Suprapubic skin (tissue), 4 donors: Measurements from ENCODE around the gene NYAP2. TPM values are rescaled to one million over a fixed set of nuclear protein-coding genes. Genes with fewer than 3 reads are reported as not detected.

Experiments used
- DNase-seq, 2 donors: peaks; one replicate each; pipeline ENCODE4 v3.0.0-alpha.2; 2019; ENCODE audit warnings: low spot score in 2 of 2
- H3K27ac ChIP-seq: fragments of 200-600 bp; sonication (generic); one replicate; pipeline ENCODE4 v1.5.1; 2019
- H3K27me3 ChIP-seq: fragments of 200-600 bp; sonication (generic); one replicate; pipeline ENCODE4 v1.5.1; 2019
- H3K36me3 ChIP-seq: fragments of 200-600 bp; sonication (generic); one replicate; pipeline ENCODE4 v1.5.1; 2019
- H3K4me1 ChIP-seq: fragments of 200-600 bp; sonication (generic); one replicate; pipeline ENCODE4 v1.5.1; 2019
- H3K4me3 ChIP-seq: fragments of 200-600 bp; sonication (generic); one replicate; pipeline ENCODE4 v1.5.1; 2019; ENCODE audit warnings: mild to moderate bottlenecking
- H3K9me3 ChIP-seq: fragments of 200-600 bp; sonication (generic); one replicate; pipeline ENCODE4 v1.5.1; 2019
- CTCF ChIP-seq, 2 donors: fragments of 200-600 bp in 1 of 2; fragments of 450-650 bp in 1 of 2; sonication (generic) in 1 of 2; IDR thresholded peaks; one replicate each; pipeline ENCODE4 v1.5.1; 2016 to 2019; ENCODE audit warnings: antibody characterized with exemption in 2 of 2, mild to moderate bottlenecking in 1 of 2, moderate library complexity in 1 of 2
- EP300 ChIP-seq: sonication (generic); formaldehyde crosslinking; IDR thresholded peaks from one replicate; pipeline ENCODE4 v1.6.1; 2017; ENCODE audit warnings: antibody characterized with exemption
- POLR2A ChIP-seq, 2 donors: fragments of 450-650 bp; IDR thresholded peaks; one replicate each; pipeline ENCODE4 v1.6.1; 2017; ENCODE audit warnings: antibody characterized with exemption in 2 of 2, mild to moderate bottlenecking in 2 of 2, moderate library complexity in 2 of 2
- POLR2AphosphoS5 ChIP-seq, 3 donors: sonication (generic); formaldehyde crosslinking; IDR thresholded peaks; one replicate each; pipeline ENCODE4 v1.6.1; 2017; ENCODE audit warnings: antibody characterized with exemption in 3 of 3
- WGBS: methylation state at CpG from one replicate; pipeline ENCODE4 v1.1.5; 2018; 5-methylcytosine and 5-hydroxymethylcytosine counted together
- total RNA-seq, 4 donors: library from RNA; depleted of rRNA; stranded (reverse); fragments of >200 nt; gene quantifications; one replicate each; pipeline ENCODE4 v1.1.0, GENCODE V29; 2016

NYAP2 gene
- total RNA-seq, 4 donors from 2014 or later = 0.11 TPM; not detected in 3

DNA sequence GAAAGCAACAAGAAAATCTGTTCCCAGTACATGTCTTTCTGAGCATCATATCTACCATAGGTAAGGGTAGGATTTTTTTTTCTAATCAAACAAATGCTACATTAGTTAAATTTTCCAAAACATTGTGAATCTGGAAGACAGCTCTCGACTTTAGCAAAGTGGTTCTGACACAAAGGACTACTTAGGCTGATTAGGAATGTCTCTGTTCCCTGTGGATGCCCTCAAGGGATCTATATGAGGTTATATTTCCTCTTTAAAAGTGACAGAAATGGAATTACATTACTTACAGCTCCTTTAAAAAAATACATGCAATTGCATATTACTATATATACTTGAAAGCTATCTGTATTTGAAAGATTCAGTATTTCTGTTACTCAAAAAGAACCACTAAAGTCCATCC is 15.4 kb downstream of the NYAP2 start:
- no peak overlapping the region for H3K4me3 ChIP-seq
- 52% methylated on average over 1 of the region's 1 CpG for WGBS
- H3K27ac ChIP-seq = no peak overlapping the region
- H3K9me3 ChIP-seq = no peaks in the 10 kb centered on the region
- no peaks in the 10 kb centered on the region for H3K36me3 ChIP-seq
- H3K27me3 ChIP-seq = no peaks in the 10 kb centered on the region
- TF ChIP-seq EP300 (no peak), CTCF (IDR thresholded peaks at IDR 0.05) (no peak)
- no peaks in the 10 kb centered on the region for H3K4me1 ChIP-seq
- no peak for DNase-seq

DNA sequence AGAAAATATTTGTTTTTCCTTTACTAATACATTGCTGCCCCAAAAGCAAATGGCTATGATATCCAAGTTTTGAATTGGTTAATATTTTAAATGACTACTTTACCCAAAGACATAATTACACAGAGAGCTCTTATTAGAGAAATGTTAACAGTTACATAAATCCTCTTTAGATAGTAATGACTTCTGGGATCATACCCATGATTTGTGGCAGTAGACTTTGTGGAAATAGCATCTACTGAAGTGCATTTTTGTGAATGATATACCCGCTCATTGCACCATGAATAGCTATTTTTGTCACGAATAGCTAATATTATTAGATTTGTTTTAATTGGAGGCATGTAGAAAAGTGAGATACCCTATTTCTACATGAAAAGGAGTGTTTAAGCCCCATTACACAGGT is 15.8 kb downstream of the NYAP2 start:
- no peaks in the 10 kb centered on the region for H3K9me3 ChIP-seq
- H3K27ac ChIP-seq = no peak overlapping the region
- WGBS = 90% methylated on average over 2 of the region's 2 CpGs
- TF ChIP-seq POLR2A (IDR thresholded peaks at IDR 0.05) = no peak
- no peak for TF ChIP-seq CTCF (IDR thresholded peaks at IDR 0.05)
- no peak for TF ChIP-seq POLR2AphosphoS5 (IDR thresholded peaks at IDR 0.05)
- TF ChIP-seq EP300 = no peak
- H3K27me3 ChIP-seq = no peaks in the 10 kb centered on the region
- no peaks in the 10 kb centered on the region for H3K4me1 ChIP-seq
- H3K36me3 ChIP-seq = no peaks in the 10 kb centered on the region
- H3K4me3 ChIP-seq = no peak overlapping the region
- DNase-seq = no peak

DNA sequence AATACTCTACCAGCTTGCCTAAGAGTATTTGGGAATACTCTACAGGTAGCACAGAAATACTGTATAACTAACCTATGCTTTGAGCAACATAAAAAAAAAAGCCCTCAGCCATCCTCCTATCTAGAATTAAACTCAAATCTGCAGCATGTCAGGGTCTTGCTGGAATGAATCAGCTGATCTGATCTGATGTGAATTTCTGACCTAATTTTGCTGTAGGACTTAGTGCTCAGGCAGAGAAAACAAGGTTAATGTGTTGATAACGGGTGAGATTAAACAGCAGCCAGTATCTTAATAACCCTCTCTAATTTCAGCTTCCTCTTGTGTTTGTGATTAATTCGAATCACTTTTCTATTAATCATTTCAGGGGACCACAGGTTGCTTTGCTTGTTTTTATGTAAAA is 16.3 kb downstream of the NYAP2 start:
- TF ChIP-seq EP300 = no peak
- no peak for TF ChIP-seq CTCF (IDR thresholded peaks at IDR 0.05)
- no peak for TF ChIP-seq POLR2A (IDR thresholded peaks at IDR 0.05)
- no peak for TF ChIP-seq POLR2AphosphoS5 (IDR thresholded peaks at IDR 0.05)
- no peaks in the 10 kb centered on the region for H3K9me3 ChIP-seq
- H3K4me1 ChIP-seq = no peaks in the 10 kb centered on the region
- H3K36me3 ChIP-seq = no peaks in the 10 kb centered on the region
- no peaks in the 10 kb centered on the region for H3K27me3 ChIP-seq
- 75% methylated on average over 2 of the region's 2 CpGs for WGBS
- DNase-seq = no peak
- H3K27ac ChIP-seq = no peak overlapping the region
- no peak overlapping the region for H3K4me3 ChIP-seq

DNA sequence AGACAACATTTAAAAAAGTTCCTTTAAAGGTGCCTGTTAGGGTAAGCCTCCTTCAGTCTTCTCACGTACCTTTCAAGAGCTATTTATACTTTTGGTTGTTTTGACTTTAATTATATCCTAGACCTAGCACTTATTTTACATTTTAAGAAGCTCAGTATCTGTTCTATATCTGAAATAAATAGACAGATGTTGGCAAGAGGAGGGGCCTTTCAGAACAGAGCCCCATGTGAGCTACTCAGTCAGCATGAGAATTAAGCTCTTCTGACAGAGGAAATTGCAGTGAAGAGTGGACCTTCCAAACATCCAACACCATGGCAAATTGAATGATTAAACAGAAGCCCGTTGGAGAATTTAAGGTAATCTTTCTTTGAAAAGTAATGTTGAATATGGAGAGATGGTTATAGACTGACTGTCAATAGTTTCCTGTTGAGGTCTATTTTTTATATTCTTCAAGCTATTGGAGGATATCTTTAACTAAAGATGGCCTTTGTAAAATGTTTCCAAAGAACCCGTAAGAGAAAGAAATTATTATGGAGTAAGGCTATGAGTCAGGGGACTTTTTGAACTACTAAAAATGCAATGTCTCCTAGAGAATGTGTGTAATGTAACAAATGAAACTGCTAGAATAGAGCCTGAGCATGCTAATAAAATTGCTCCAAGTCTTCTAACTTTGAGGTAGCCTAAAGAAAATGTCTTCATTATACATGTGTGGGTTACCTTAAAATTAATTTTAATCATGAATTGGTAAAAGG is 17.3 kb downstream of the NYAP2 start:
- H3K36me3 ChIP-seq = no peaks in the 10 kb centered on the region
- 78% methylated on average over 3 of the region's 3 CpGs for WGBS
- DNase-seq = no peak

DNA sequence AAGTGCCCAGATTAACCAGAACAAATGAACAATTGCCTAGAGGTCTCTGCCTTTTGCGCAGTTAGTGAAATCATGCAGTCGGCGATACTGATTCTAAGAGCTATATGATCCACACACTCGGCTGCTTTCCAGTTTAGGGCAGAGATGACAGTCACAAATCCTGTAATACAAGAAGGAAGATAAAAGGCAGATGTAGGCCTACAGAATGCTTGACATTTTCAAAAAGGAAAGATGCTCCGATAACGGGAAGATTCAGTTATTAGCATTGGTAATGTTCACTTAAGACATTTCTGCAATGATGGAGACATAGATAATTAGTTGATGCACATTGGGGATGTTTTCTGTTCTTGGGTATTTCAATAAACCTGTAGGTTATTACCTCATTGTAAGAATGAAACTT is 19.5 kb downstream of the NYAP2 start:
- Histone ChIP-seq H3K36me3 (no peaks in the 10 kb centered on the region), H3K9me3 (no peaks in the 10 kb centered on the region), H3K4me3 (no peak overlapping the region), H3K4me1 (no peaks in the 10 kb centered on the region), H3K27me3 (no peaks in the 10 kb centered on the region), H3K27ac (no peak overlapping the region)
- DNase-seq = no peak
- WGBS = 91% methylated on average over 6 of the region's 6 CpGs
- no peak for TF ChIP-seq POLR2AphosphoS5 (IDR thresholded peaks at IDR 0.05)

More for the DNA sequence above, 17.3 kb downstream of the NYAP2 start:
- H3K9me3 ChIP-seq = no peaks in the 10 kb centered on the region
- TF ChIP-seq POLR2AphosphoS5 (IDR thresholded peaks at IDR 0.05) (no peak), POLR2A (IDR thresholded peaks at IDR 0.05) (no peak), EP300 (no peak), CTCF (IDR thresholded peaks at IDR 0.05) (no peak)
- H3K27ac ChIP-seq = no peak overlapping the region
- no peaks in the 10 kb centered on the region for H3K4me1 ChIP-seq
- no peaks in the 10 kb centered on the region for H3K27me3 ChIP-seq
- no peak overlapping the region for H3K4me3 ChIP-seq

DNA sequence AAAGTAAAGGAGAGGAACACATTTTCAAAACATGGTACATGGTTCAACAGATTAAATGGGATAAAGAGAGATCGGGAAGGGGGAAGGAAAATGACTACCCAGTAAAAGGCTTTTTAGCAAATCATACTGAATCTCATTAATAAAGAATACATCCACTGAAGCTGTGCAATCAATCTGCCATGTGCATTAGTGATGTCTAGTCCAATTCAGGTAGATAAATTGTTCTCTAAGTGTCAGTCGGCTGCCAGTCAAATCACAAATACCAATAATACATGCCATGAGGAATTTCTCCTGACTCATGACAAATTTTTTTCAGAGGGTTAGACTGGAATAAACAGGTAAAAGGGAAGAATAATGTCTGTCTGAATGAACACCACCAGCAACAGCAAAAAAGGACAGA is 22.6 kb downstream of the NYAP2 start:
- no peaks in the 10 kb centered on the region for H3K4me1 ChIP-seq
- no peaks in the 10 kb centered on the region for H3K36me3 ChIP-seq
- H3K27me3 ChIP-seq = no peaks in the 10 kb centered on the region
- H3K9me3 ChIP-seq = no peaks in the 10 kb centered on the region
- H3K27ac ChIP-seq = no peak overlapping the region
- WGBS = 88% methylated on average over 2 of the region's 2 CpGs
- no peak for TF ChIP-seq EP300
- TF ChIP-seq POLR2A (IDR thresholded peaks at IDR 0.05) = no peak
- no peak for TF ChIP-seq CTCF (IDR thresholded peaks at IDR 0.05)
- no peak for TF ChIP-seq POLR2AphosphoS5 (IDR thresholded peaks at IDR 0.05)
- H3K4me3 ChIP-seq = no peak overlapping the region
- DNase-seq = no peak
